MM.1S (cell line): ENCODE measurements around the gene SMYD4.

Source experiments
- DNase-seq: peaks from one replicate; pipeline ENCODE4 v3.0.0-alpha.2; 2015
- H2AFZ ChIP-seq: fragments of 300-600 bp; sonication (generic); 2 replicates; pipeline ENCODE4 v1.6.0; 2016; ENCODE audit warnings: antibody characterized with exemption, low read length
- H3F3A ChIP-seq: fragments of 300-600 bp; sonication (generic); 2 replicates; pipeline ENCODE4 v1.6.1; 2016; ENCODE audit warnings: mild to moderate bottlenecking, antibody characterized with exemption, low read length, moderate library complexity, mixed read lengths; ENCODE audit not compliant: insufficient read depth
- H3K27ac ChIP-seq: fragments of 300-600 bp; sonication (generic); 2 replicates; pipeline ENCODE4 v1.5.1; 2016; ENCODE audit warnings: mild to moderate bottlenecking, low read length
- H3K27me3 ChIP-seq: fragments of 300-600 bp; sonication (generic); replicated peaks from 2 replicates; pipeline ENCODE4 v1.6.0; 2016; ENCODE audit warnings: low read length; ENCODE audit not compliant: insufficient read depth
- H3K36me3 ChIP-seq: fragments of 300-600 bp; sonication (generic); replicated peaks from 2 replicates; pipeline ENCODE4 v1.6.1; 2016; ENCODE audit warnings: mild to moderate bottlenecking, low read length, mixed read lengths; ENCODE audit not compliant: insufficient read depth
- H3K4me1 ChIP-seq: fragments of 300-600 bp; sonication (generic); 2 replicates; pipeline ENCODE4 v1.6.1; 2016; ENCODE audit warnings: low read length, mixed read lengths
- H3K4me2 ChIP-seq: fragments of 300-600 bp; sonication (generic); 2 replicates; pipeline ENCODE4 v1.6.0; 2016; ENCODE audit warnings: low read depth, low read length
- H3K4me3 ChIP-seq: fragments of 300-600 bp; sonication (generic); 2 replicates; pipeline ENCODE4 v1.5.1; 2016; ENCODE audit warnings: low read length, mixed read lengths
- H3K79me2 ChIP-seq: fragments of 300-600 bp; sonication (generic); 2 replicates; pipeline ENCODE4 v1.6.1; 2016; ENCODE audit warnings: mixed run types, low read length, mixed read lengths
- H3K9ac ChIP-seq: fragments of 300-600 bp; sonication (generic); 2 replicates; pipeline ENCODE4 v1.6.1; 2016; ENCODE audit warnings: low read length, mixed read lengths
- H3K9me2 ChIP-seq: fragments of 300-600 bp; sonication (generic); replicated peaks from 2 replicates; pipeline ENCODE4 v1.6.1; 2016; ENCODE audit warnings: mild to moderate bottlenecking, low read length, mixed read lengths; ENCODE audit not compliant: insufficient read depth
- H3K9me3 ChIP-seq: fragments of 300-600 bp; sonication (generic); replicated peaks from 2 replicates; pipeline ENCODE4 v1.6.1; 2016; ENCODE audit warnings: mild to moderate bottlenecking, low read length, mixed read lengths; ENCODE audit not compliant: insufficient read depth
- H4K20me1 ChIP-seq: fragments of 300-600 bp; sonication (generic); 2 replicates; pipeline ENCODE4 v1.6.1; 2016; ENCODE audit warnings: mild to moderate bottlenecking, low read length, moderate library complexity, mixed read lengths; ENCODE audit not compliant: insufficient read depth
- CTCF ChIP-seq: fragments of 300-600 bp; sonication (generic); IDR thresholded peaks from 2 replicates; pipeline ENCODE4 v1.5.1; 2016; ENCODE audit warnings: antibody characterized with exemption, low read length, mixed read lengths
- EZH2 ChIP-seq: fragments of 300-600 bp; sonication (generic); optimal IDR thresholded peaks from 2 replicates; pipeline ENCODE3; 2017; ENCODE audit warnings: low read depth, mild to moderate bottlenecking, antibody characterized with exemption, low read length, mixed read lengths
- EZH2phosphoT487 ChIP-seq: fragments of 300-600 bp; sonication (generic); IDR thresholded peaks from 2 replicates; pipeline ENCODE4 v1.6.1; 2018; ENCODE audit warnings: antibody characterized with exemption, low read length

The SMYD4 gene

GRCh38 chr17:1789936-1790335 is 39.8 kb downstream of the SMYD4 start:
- no peak overlapping the region for H3K9ac ChIP-seq
- H3K79me2 ChIP-seq = no peaks in the 10 kb centered on the region
- H2AFZ ChIP-seq = no peak overlapping the region
- no peaks in the 10 kb centered on the region for H3K27me3 ChIP-seq
- H3K9me3 ChIP-seq = no peaks in the 10 kb centered on the region
- H3K27ac ChIP-seq = no peak overlapping the region
- no peaks in the 10 kb centered on the region for H4K20me1 ChIP-seq
- TF ChIP-seq CTCF = no peak
- no peak for TF ChIP-seq EZH2phosphoT487
- no peak for TF ChIP-seq EZH2
- no peaks in the 10 kb centered on the region for H3K4me1 ChIP-seq
- no peaks in the 10 kb centered on the region for H3F3A ChIP-seq
- no peak overlapping the region for H3K4me3 ChIP-seq
- no peaks in the 10 kb centered on the region for H3K36me3 ChIP-seq
- DNase-seq = no peak
- no peak overlapping the region for H3K4me2 ChIP-seq
- no peaks in the 10 kb centered on the region for H3K9me2 ChIP-seq

GRCh38 chr17:1787301-1787902 is 42.3 kb downstream of the SMYD4 start:
- Histone ChIP-seq H3K27ac (no peak overlapping the region), H3K9me2 (no peaks in the 10 kb centered on the region), H3K4me1 (no peaks in the 10 kb centered on the region), H2AFZ (no peak overlapping the region), H3K9me3 (no peaks in the 10 kb centered on the region), H3F3A (no peaks in the 10 kb centered on the region), H3K4me2 (no peak overlapping the region), H3K4me3 (no peak overlapping the region), H3K9ac (no peak overlapping the region), H4K20me1 (no peaks in the 10 kb centered on the region), H3K27me3 (no peaks in the 10 kb centered on the region), H3K36me3 (no peaks in the 10 kb centered on the region), H3K79me2 (no peaks in the 10 kb centered on the region)
- TF ChIP-seq EZH2 = no peak
- no peak for TF ChIP-seq CTCF
- TF ChIP-seq EZH2phosphoT487 = no peak
- no peak for DNase-seq

GRCh38 chr17:1786708-1787107 is 43.0 kb downstream of the SMYD4 start:
- no peaks in the 10 kb centered on the region for H3K9me2 ChIP-seq
- H4K20me1 ChIP-seq = no peaks in the 10 kb centered on the region
- H2AFZ ChIP-seq = no peak overlapping the region
- no peak overlapping the region for H3K4me3 ChIP-seq
- H3K9me3 ChIP-seq = no peaks in the 10 kb centered on the region
- TF ChIP-seq EZH2phosphoT487 (no peak), CTCF (no peak), EZH2 (no peak)
- no peaks in the 10 kb centered on the region for H3K79me2 ChIP-seq
- no peaks in the 10 kb centered on the region for H3F3A ChIP-seq
- H3K27me3 ChIP-seq = no peaks in the 10 kb centered on the region
- H3K36me3 ChIP-seq = no peaks in the 10 kb centered on the region
- no peak overlapping the region for H3K27ac ChIP-seq
- no peaks in the 10 kb centered on the region for H3K4me1 ChIP-seq
- no peak overlapping the region for H3K9ac ChIP-seq
- no peak overlapping the region for H3K4me2 ChIP-seq
- DNase-seq = no peak
